Renal pelvis (tissue), 4 donors: ENCODE data around the gene PTPRB. TPM values are rescaled to one million over a fixed set of nuclear protein-coding genes. Genes with fewer than 3 reads are reported as not detected.

Experiments used
- DNase-seq: peaks from one replicate; pipeline ENCODE4 v3.0.0-alpha.2; 2013
- polyA plus RNA-seq, 3 donors: library from polyadenylated mRNA; unstranded; fragments of 120-200 nt; gene quantifications; one replicate each; pipeline ENCODE4 v1.2.1, GENCODE V29; 2013; ENCODE audit not compliant: insufficient read length in 3 of 3

PTPRB gene
- polyA plus RNA-seq, 3 donors = 18.1 to 19.5 (median 18.5) TPM

GRCh38 chr12:70644861-70645260 is 7.6 kb upstream of the PTPRB start:
- no peak for DNase-seq

GRCh38 chr12:70643939-70644338 is 6.7 kb upstream of the PTPRB start:
- DNase-seq = no peak

GRCh38 chr12:70641691-70642090 is 4.5 kb upstream of the PTPRB start:
- DNase-seq = no peak

- no peak for DNase-seq
Measured at GRCh38 chr12:70640901-70641300, 3.7 kb upstream of the PTPRB start.

GRCh38 chr12:70639535-70639934 is 2.3 kb upstream of the PTPRB start:
- no peak for DNase-seq

GRCh38 chr12:70638639-70639360 is 1.6 kb upstream of the PTPRB start:
- no peak for DNase-seq

GRCh38 chr12:70635755-70636154 is 1.5 kb downstream of the PTPRB start:
- no peak for DNase-seq

- DNase-seq = no peak
Measured at GRCh38 chr12:70628701-70629480, 8.3 kb downstream of the PTPRB start.

- no peak for DNase-seq
Measured at GRCh38 chr12:70627677-70628076, 9.6 kb downstream of the PTPRB start.

GRCh38 chr12:70626180-70626579 is 11.0 kb downstream of the PTPRB start:
- no peak for DNase-seq

- no peak for DNase-seq
Measured at GRCh38 chr12:70619471-70620152, 17.6 kb downstream of the PTPRB start.

- no peak for DNase-seq
Measured at GRCh38 chr12:70618371-70618770, 18.9 kb downstream of the PTPRB start.

GRCh38 chr12:70617450-70617849 is 19.8 kb downstream of the PTPRB start:
- DNase-seq = no peak

- DNase-seq = no peak
Measured at GRCh38 chr12:70615174-70615866, 21.9 kb downstream of the PTPRB start.

- DNase-seq = peak; percentile 36
Measured at GRCh38 chr12:70609739-70610491, 27.3 kb downstream of the PTPRB start.

- DNase-seq = no peak
Measured at GRCh38 chr12:70609203-70609602, 28.0 kb downstream of the PTPRB start.

GRCh38 chr12:70608184-70608583 is 29.0 kb downstream of the PTPRB start:
- DNase-seq = no peak

- DNase-seq = no peak
Measured at GRCh38 chr12:70607107-70607506, 30.1 kb downstream of the PTPRB start.

GRCh38 chr12:70605976-70606375 is 31.3 kb downstream of the PTPRB start:
- DNase-seq = no peak

- DNase-seq = no peak
Measured at GRCh38 chr12:70604662-70605061, 32.6 kb downstream of the PTPRB start.

GRCh38 chr12:70603044-70603443 is 34.2 kb downstream of the PTPRB start:
- no peak for DNase-seq
